GM18868 (cell line): ENCODE results near the gene FNDC3A.
"Not testable (repeated sequence)": the region's sequence is repeated elsewhere in the genome, so short reads cannot be mapped to it uniquely, and the experiment has no call there.

Source experiments
- ATAC-seq: cut with Tn5 transposase; IDR thresholded peaks from one replicate; pipeline ENCODE4 v1.9.1; 2021; ENCODE audit warnings: mild to moderate bottlenecking, moderate library complexity; ENCODE audit not compliant: unreplicated experiment

Gene FNDC3A

GRCh38 chr13:49071341-49071937, 95.7 kb downstream of the FNDC3A start:
- ATAC-seq, result no peak

GRCh38 chr13:49082653-49083536, 107.2 kb downstream of the FNDC3A start:
- peak; percentile 84 for ATAC-seq

- ATAC-seq, result no peak
Observed at GRCh38 chr13:49084961-49085360, 109.2 kb downstream of the FNDC3A start.

GRCh38 chr13:49086722-49087121, 111.0 kb downstream of the FNDC3A start:
- no peak for ATAC-seq

- no peak for ATAC-seq
Observed at GRCh38 chr13:49093376-49093775, 117.7 kb downstream of the FNDC3A start.

- ATAC-seq, result no peak
Observed at GRCh38 chr13:49097374-49097773, 121.7 kb downstream of the FNDC3A start.

- no peak for ATAC-seq
Observed at GRCh38 chr13:49098198-49098597, 122.5 kb downstream of the FNDC3A start.

GRCh38 chr13:49098771-49099512, 123.2 kb downstream of the FNDC3A start:
- peak; percentile 60 for ATAC-seq

- ATAC-seq, result no peak
Observed at GRCh38 chr13:49099513-49099877, 123.8 kb downstream of the FNDC3A start.

GRCh38 chr13:49100637-49101570, 125.2 kb downstream of the FNDC3A start:
- no peak for ATAC-seq

GRCh38 chr13:49108196-49108595, 132.5 kb downstream of the FNDC3A start:
- ATAC-seq, result no peak

GRCh38 chr13:49110122-49110912, 134.6 kb downstream of the FNDC3A start:
- ATAC-seq, result peak; percentile 72

- no peak for ATAC-seq
Observed at GRCh38 chr13:49110913-49111170, 135.1 kb downstream of the FNDC3A start.

GRCh38 chr13:49112782-49113525, 137.2 kb downstream of the FNDC3A start:
- no peak for ATAC-seq

- ATAC-seq, result no peak
Observed at GRCh38 chr13:49113526-49114286, 138.0 kb downstream of the FNDC3A start.

- ATAC-seq, result no peak
Observed at GRCh38 chr13:49116873-49117272, 141.2 kb downstream of the FNDC3A start.

GRCh38 chr13:49118455-49118854, 142.7 kb downstream of the FNDC3A start:
- ATAC-seq, result not testable (repeated sequence)

GRCh38 chr13:49124693-49125304, 149.1 kb downstream of the FNDC3A start:
- ATAC-seq, result no peak
